Lung (tissue), 12 donors: Measurements from ENCODE around the gene ELF2. TPM values are rescaled to one million over a fixed set of nuclear protein-coding genes. Genes with fewer than 3 reads are reported as not detected.
"Not testable (repeated sequence)": the region's sequence is repeated elsewhere in the genome, so short reads cannot be mapped to it uniquely, and the experiment has no call there.

Experiments used
- ATAC-seq: fragments of 200-7000 bp; cut with Tn5 transposase; one replicate; pipeline ENCODE4 v1.9.1; 2020; ENCODE audit warnings: moderate number of reproducible peaks; ENCODE audit not compliant: insufficient read depth, low FRiP score
- DNase-seq, 3 donors: peaks; one replicate each; pipeline ENCODE4 v3.0.0-alpha.2; 2013 to 2017
- H3K27ac ChIP-seq, 2 donors: one replicate each; pipeline ENCODE4 v1.5.1; 2013; ENCODE audit warnings: mild to moderate bottlenecking in 2 of 2, moderate library complexity in 2 of 2, control low read depth in 1 of 2, inconsistent platforms in 1 of 2, low read depth in 1 of 2, low read length in 1 of 2
- H3K27me3 ChIP-seq, 3 donors: one replicate each; pipeline ENCODE4 v1.5.1; 2013; ENCODE audit warnings: low read length in 2 of 3; ENCODE audit not compliant: control insufficient read depth in 3 of 3, insufficient read depth in 3 of 3
- H3K36me3 ChIP-seq, 4 donors: one replicate each; pipeline ENCODE4 v1.5.1; 2013; ENCODE audit warnings: low read length in 4 of 4, mild to moderate bottlenecking in 1 of 4, moderate library complexity in 1 of 4; ENCODE audit not compliant: control insufficient read depth in 4 of 4, insufficient read depth in 4 of 4
- H3K4me1 ChIP-seq, 5 donors: one replicate each; pipeline ENCODE4 v1.5.1; 2013; ENCODE audit warnings: low read length in 5 of 5, mild to moderate bottlenecking in 2 of 5, moderate library complexity in 1 of 5; ENCODE audit not compliant: control insufficient read depth in 5 of 5, insufficient read depth in 5 of 5
- H3K4me3 ChIP-seq: one replicate; pipeline ENCODE4 v1.5.1; 2013; ENCODE audit warnings: mild to moderate bottlenecking, control low read depth, moderate library complexity
- H3K9ac ChIP-seq, 2 donors: one replicate each; pipeline ENCODE4 v1.5.1; 2013; ENCODE audit warnings: low read length in 2 of 2, control low read depth in 1 of 2; ENCODE audit not compliant: insufficient read depth in 1 of 2
- H3K9me3 ChIP-seq, 4 donors: one replicate each; pipeline ENCODE4 v1.5.1; 2013; ENCODE audit warnings: low read length in 3 of 4, mild to moderate bottlenecking in 1 of 4, moderate library complexity in 1 of 4; ENCODE audit not compliant: control insufficient read depth in 4 of 4, insufficient read depth in 3 of 4
- CTCF ChIP-seq: IDR thresholded peaks from 2 replicates; pipeline ENCODE4 v1.5.1; 2012; ENCODE audit warnings: mild to moderate bottlenecking; ENCODE audit errors: control extremely low read depth, extremely low read depth
- WGBS, 2 donors: extraction: QIAGEN DNeasy Blood & Tissue Kit; methylation state at CpG; one replicate each; pipeline ENCODE4 v1.1.7; 2013; 5-methylcytosine and 5-hydroxymethylcytosine counted together
- polyA plus RNA-seq, 2 donors: library from polyadenylated mRNA; stranded (reverse); fragments of 200-250 nt; gene quantifications; one replicate each; pipeline ENCODE4 v1.2.1, GENCODE V29; 2013
- total RNA-seq, 2 donors: library from RNA; depleted of rRNA in 1 of 2; stranded (reverse); fragments of >200 nt in 1 of 2; gene quantifications; one replicate each; pipeline ENCODE4 v1.2.1, GENCODE V29; 2014 to 2021
- donor health status: control.
- donor health status: control.
- donor health status: Bipolar disorder and iron deficiency.
- donor health status: healthy.
- donor health status: DM: yes; HTN: yes; CAD: no.

ELF2 gene
- total and polyA plus RNA-seq, 4 donors = 11.6 to 101 (median 28.7) TPM

- H3K36me3 ChIP-seq = peaks cover 0 to 9% (median 3%) of the 10 kb centered on the region in 4 donors
- no peak for TF ChIP-seq CTCF
- no peak for ATAC-seq
- no peaks in the 10 kb centered on the region for H3K4me1 ChIP-seq
- DNase-seq = no peak
- H3K27me3 ChIP-seq = no peaks in the 10 kb centered on the region
- H3K27ac ChIP-seq = no peak overlapping the region
- no peak overlapping the region for H3K4me3 ChIP-seq
- H3K9ac ChIP-seq = no peak overlapping the region
- H3K9me3 ChIP-seq = no peaks in the 10 kb centered on the region
- WGBS, 2 donors = 78 to 88% methylated on average over 1 of the region's 1 CpG
These were observed 58.7 kb downstream of the ELF2 start for GRCh38 chr4:139118365-139118764.

- no peak overlapping the region for H3K4me3 ChIP-seq
- TF ChIP-seq CTCF = no peak
- no peaks in the 10 kb centered on the region for H3K27me3 ChIP-seq
- H3K9me3 ChIP-seq = no peaks in the 10 kb centered on the region
- WGBS, 2 donors = 98% methylated on average over 27 to 44 of the region's 44 CpGs
- H3K4me1 ChIP-seq = no peaks in the 10 kb centered on the region
- no peak for DNase-seq
- no peak overlapping the region for H3K9ac ChIP-seq
- H3K36me3 ChIP-seq = peaks cover 0 to 9% (median 3%) of the 10 kb centered on the region in 4 donors
- H3K27ac ChIP-seq = no peak overlapping the region
- no peak for ATAC-seq
These were observed 61.8 kb downstream of the ELF2 start for GRCh38 chr4:139115226-139115625.

- DNase-seq, H3K27me3 ChIP-seq, H3K27ac ChIP-seq, ATAC-seq, H3K4me3 ChIP-seq, H3K4me1 ChIP-seq, H3K9me3 ChIP-seq, H3K36me3 ChIP-seq, H3K9ac ChIP-seq: not testable (repeated sequence)
- WGBS, 2 donors = 97 to 99% methylated on average over 17 to 18 of the region's 18 CpGs
These were observed 62.2 kb downstream of the ELF2 start for GRCh38 chr4:139114795-139115194.

- 69 to 84% methylated on average over 5 of the region's 5 CpGs for WGBS, 2 donors
- DNase-seq = peak in 1 of 3 donors; percentile 40
- H3K4me3 ChIP-seq = no peak overlapping the region
- H3K27ac ChIP-seq = no peak overlapping the region
- H3K9ac ChIP-seq = no peak overlapping the region
- H3K9me3 ChIP-seq = no peaks in the 10 kb centered on the region
- ATAC-seq = no peak
- peaks cover 0 to 9% (median 5%) of the 10 kb centered on the region in 4 donors for H3K36me3 ChIP-seq
- H3K27me3 ChIP-seq = no peaks in the 10 kb centered on the region
- H3K4me1 ChIP-seq = peaks cover 0 to 2% (median 0%) of the 10 kb centered on the region in 5 donors
- TF ChIP-seq CTCF = no peak
These were observed 64.4 kb downstream of the ELF2 start for GRCh38 chr4:139112650-139113049.
